Natural killer cell (primary cell): ENCODE data around the gene DUSP9. TPM values are rescaled to one million over a fixed set of nuclear protein-coding genes. Genes with fewer than 3 reads are reported as not detected.
"Not testable (repeated sequence)": the region's sequence is repeated elsewhere in the genome, so short reads cannot be mapped to it uniquely, and the experiment has no call there.

Experiments used
- ATAC-seq, 3 donors: fragments of 150-1000 bp in 2 of 3; fragments of 200-7000 bp in 1 of 3; cut with Tn5 transposase; 1 replicate in 1 of 3; 2 replicates in 2 of 3; pipeline ENCODE4 v1.10.0; 2021; ENCODE audit warnings: mild to moderate bottlenecking in 2 of 3, moderate library complexity in 2 of 3
- DNase-seq, 2 donors: peaks; one replicate each; pipeline versions ENCODE4 v3.0.0 to v3.0.0-alpha.2; 2013 to 2021; ENCODE audit warnings: mixed read lengths in 1 of 2
- H3K27ac ChIP-seq: one replicate; pipeline ENCODE4 v1.5.1; 2013; ENCODE audit warnings: mild to moderate bottlenecking, low read length
- H3K27me3 ChIP-seq: one replicate; pipeline ENCODE4 v1.6.1; 2013; ENCODE audit warnings: low read length; ENCODE audit not compliant: control insufficient read depth, insufficient read depth
- H3K36me3 ChIP-seq: one replicate; pipeline ENCODE4 v1.6.1; 2013; ENCODE audit warnings: low read length; ENCODE audit not compliant: control insufficient read depth, insufficient read depth
- H3K4me1 ChIP-seq: one replicate; pipeline ENCODE4 v1.6.1; 2013; ENCODE audit warnings: low read length; ENCODE audit not compliant: control insufficient read depth, insufficient read depth
- H3K4me3 ChIP-seq: one replicate; pipeline ENCODE4 v1.5.1; 2013; ENCODE audit warnings: low read length
- H3K9me3 ChIP-seq: one replicate; pipeline ENCODE4 v1.6.1; 2013; ENCODE audit warnings: low read length; ENCODE audit not compliant: control insufficient read depth, insufficient read depth
- H3K27ac Mint-ChIP-seq, 2 donors: one replicate each; pipeline ENCODE4 v1.8.0; 2022; ENCODE audit warnings: mild to moderate bottlenecking in 2 of 2, mixed read lengths in 2 of 2, moderate library complexity in 1 of 2
- H3K27me3 Mint-ChIP-seq, 2 donors: one replicate each; pipeline ENCODE4 v1.8.0; 2022; ENCODE audit warnings: low read depth in 2 of 2, mixed read lengths in 2 of 2
- H3K36me3 Mint-ChIP-seq: one replicate; pipeline ENCODE4 v1.8.0; 2022; ENCODE audit warnings: mixed read lengths
- H3K4me1 Mint-ChIP-seq, 2 donors: one replicate each; pipeline ENCODE4 v1.8.0; 2022; ENCODE audit warnings: mixed read lengths in 2 of 2
- H3K4me3 Mint-ChIP-seq: one replicate; pipeline ENCODE4 v1.8.0; 2022; ENCODE audit warnings: mild to moderate bottlenecking, moderate library complexity, mixed read lengths
- H3K9me3 Mint-ChIP-seq, 2 donors: one replicate each; pipeline ENCODE4 v1.8.0; 2022; ENCODE audit warnings: mixed read lengths in 2 of 2
- WGBS: methylation state at CpG from one replicate; pipeline ENCODE4 v1.1.7; 2013; ENCODE audit warnings: missing lambda C conversion rate; ENCODE audit not compliant: insufficient coverage; 5-methylcytosine and 5-hydroxymethylcytosine counted together
- intact Hi-C: fragments of 100-400 bp; cut with micrococcal nuclease; formaldehyde crosslinking; loops from one replicate; pipeline ENCODE4 v1.14.2; 2022
- total RNA-seq, 4 donors: library from RNA; stranded (reverse); fragments of 120-200 nt in 1 of 4; gene quantifications; one replicate each; pipeline versions ENCODE4 v1.2.3 to v1.2.4, GENCODE V29; 2013 to 2022
- TF ChIP-seq, protein P1 (sequence below): fragments of 200-600 bp; IDR thresholded peaks from one replicate; pipeline ENCODE4 v1.8.0; 2022; ENCODE audit warnings: antibody characterized with exemption

Gene DUSP9
- total RNA-seq, 3 donors from 2014 or later (not counting 1 experiment from before 2014, with no cell fraction given) = not detected

DNA sequence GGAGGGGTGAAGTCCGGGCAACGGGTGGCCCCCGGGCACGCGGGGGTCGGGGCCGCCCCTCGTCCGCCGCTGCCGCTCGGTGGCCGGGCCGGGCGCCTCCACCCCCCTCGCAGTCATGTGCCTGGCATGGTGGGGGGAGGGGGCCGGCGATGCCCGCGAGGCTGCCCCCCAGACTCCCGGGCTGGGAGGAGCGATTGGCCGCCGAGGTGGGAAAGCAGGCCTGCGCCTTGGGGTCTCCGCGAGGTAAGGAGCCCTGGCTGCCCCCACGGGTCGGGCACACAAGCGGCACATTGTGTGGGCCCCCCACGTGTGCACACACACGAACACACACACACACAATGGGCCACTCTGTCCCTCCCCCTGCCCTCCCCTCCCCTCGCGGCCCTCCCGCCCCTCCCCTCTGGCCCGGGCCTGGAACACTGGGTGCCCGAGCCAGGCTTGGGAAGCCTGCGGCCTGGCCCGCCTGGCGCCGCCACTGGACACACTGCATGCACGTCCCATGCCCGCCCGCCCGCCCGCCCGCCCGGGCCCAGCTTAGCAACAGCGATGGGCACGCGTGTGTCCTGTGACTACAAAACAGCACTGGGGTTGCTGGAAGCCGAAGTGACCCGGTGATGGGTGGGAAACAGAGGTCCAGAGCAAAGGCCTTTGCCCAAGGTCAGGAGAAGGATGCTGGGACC, 42.0 kb downstream of the DUSP9 start:
- intact Hi-C loops = no loop called here
- no peak overlapping the region for H3K27ac ChIP-seq
- H3K27ac Mint-ChIP-seq = no peak overlapping the region
- no peaks in the 10 kb centered on the region for H3K9me3 ChIP-seq
- peaks cover 7% of the 10 kb centered on the region for H3K4me1 ChIP-seq
- H3K36me3 ChIP-seq = no peaks in the 10 kb centered on the region
- H3K4me3 ChIP-seq = no peak overlapping the region
- H3K4me1 Mint-ChIP-seq = no peaks in the 10 kb centered on the region
- peaks cover 0 to 11% of the 10 kb centered on the region in 2 donors for H3K27me3 Mint-ChIP-seq
- no peaks in the 10 kb centered on the region for H3K27me3 ChIP-seq
- DNase-seq (no peak), ATAC-seq (no peak)
- TF ChIP-seq, protein P1, sequence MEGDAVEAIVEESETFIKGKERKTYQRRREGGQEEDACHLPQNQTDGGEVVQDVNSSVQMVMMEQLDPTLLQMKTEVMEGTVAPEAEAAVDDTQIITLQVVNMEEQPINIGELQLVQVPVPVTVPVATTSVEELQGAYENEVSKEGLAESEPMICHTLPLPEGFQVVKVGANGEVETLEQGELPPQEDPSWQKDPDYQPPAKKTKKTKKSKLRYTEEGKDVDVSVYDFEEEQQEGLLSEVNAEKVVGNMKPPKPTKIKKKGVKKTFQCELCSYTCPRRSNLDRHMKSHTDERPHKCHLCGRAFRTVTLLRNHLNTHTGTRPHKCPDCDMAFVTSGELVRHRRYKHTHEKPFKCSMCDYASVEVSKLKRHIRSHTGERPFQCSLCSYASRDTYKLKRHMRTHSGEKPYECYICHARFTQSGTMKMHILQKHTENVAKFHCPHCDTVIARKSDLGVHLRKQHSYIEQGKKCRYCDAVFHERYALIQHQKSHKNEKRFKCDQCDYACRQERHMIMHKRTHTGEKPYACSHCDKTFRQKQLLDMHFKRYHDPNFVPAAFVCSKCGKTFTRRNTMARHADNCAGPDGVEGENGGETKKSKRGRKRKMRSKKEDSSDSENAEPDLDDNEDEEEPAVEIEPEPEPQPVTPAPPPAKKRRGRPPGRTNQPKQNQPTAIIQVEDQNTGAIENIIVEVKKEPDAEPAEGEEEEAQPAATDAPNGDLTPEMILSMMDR = no peak
- H3K9me3 Mint-ChIP-seq = no peaks in the 10 kb centered on the region
- no peaks in the 10 kb centered on the region for H3K36me3 Mint-ChIP-seq
- no peak overlapping the region for H3K4me3 Mint-ChIP-seq
- WGBS = 32% methylated on average over 50 of the region's 53 CpGs

DNA sequence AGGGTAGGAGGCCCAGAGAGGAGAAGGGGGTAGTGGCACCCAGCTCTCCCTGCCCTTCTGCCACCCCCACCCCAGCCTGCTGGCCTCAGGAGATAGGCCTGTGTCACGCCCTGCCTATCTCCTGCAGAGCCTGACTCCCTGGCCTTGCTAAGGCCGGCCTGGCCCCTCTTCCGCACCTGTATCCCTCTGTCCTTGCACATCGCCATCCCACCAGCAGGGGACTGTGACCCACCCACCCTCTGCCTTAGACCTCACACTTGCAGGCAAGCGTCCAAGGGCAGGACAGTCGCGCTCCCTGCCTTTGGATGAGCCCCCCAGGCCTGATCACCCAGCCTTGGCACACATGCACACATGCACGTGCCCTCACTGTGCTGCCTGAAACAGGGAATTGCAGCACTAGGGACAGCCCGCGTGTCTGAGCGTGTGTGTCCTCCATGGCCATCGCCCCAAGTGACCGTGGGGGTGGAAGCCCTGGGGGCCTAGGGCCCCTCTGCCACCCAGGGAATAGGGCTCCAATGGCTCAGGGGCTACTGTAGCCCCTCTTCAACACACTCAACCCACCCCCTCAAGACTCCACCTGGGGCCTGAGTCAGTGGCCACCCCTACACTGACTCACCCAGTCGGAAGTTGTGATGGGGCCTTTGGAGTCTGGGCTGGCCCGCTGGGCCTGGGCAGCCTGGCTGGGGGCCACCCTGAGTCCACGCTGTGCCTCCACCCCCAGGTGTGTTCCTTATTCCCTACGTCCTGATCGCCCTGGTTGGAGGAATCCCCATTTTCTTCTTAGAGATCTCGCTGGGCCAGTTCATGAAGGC, 42.9 kb downstream of the DUSP9 start:
- peak overlapping the region; percentile 17 for H3K4me3 Mint-ChIP-seq
- no peaks in the 10 kb centered on the region for H3K9me3 Mint-ChIP-seq
- 95% methylated on average over 18 of the region's 19 CpGs for WGBS
- intact Hi-C loops = no loop called here
- no peak overlapping the region for H3K4me3 ChIP-seq
- H3K36me3 ChIP-seq = no peaks in the 10 kb centered on the region
- TF ChIP-seq, protein P1 = no peak
- H3K27ac Mint-ChIP-seq = no peak overlapping the region
- H3K4me1 Mint-ChIP-seq = no peaks in the 10 kb centered on the region
- ATAC-seq (no peak), DNase-seq (no peak)
- H3K36me3 Mint-ChIP-seq = no peaks in the 10 kb centered on the region
- no peak overlapping the region for H3K27ac ChIP-seq
- no peaks in the 10 kb centered on the region for H3K9me3 ChIP-seq
- H3K27me3 Mint-ChIP-seq = peaks cover 0 to 11% of the 10 kb centered on the region in 2 donors
- no peaks in the 10 kb centered on the region for H3K27me3 ChIP-seq
- H3K4me1 ChIP-seq = peaks cover 7% of the 10 kb centered on the region

DNA sequence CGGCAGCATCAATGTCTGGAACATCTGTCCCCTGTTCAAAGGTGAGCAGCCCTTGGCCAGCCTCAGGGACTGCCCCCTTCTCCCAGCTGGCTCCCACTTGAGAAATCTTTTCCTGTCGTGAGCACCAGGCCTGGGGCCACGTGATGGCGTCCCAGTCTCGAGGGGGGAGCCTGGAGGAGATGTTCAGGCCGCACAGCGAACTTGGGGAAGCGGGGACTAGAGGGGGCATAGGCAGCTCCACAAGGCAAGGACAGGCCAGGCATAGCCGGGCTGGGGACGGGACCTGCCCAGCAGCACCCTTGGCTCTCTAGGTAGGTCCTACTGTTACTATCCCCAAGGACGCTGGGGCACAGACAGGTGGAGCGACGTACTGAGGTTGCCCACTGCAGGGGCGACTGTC, 43.5 kb downstream of the DUSP9 start:
- intact Hi-C loops = no loop called here

DNA sequence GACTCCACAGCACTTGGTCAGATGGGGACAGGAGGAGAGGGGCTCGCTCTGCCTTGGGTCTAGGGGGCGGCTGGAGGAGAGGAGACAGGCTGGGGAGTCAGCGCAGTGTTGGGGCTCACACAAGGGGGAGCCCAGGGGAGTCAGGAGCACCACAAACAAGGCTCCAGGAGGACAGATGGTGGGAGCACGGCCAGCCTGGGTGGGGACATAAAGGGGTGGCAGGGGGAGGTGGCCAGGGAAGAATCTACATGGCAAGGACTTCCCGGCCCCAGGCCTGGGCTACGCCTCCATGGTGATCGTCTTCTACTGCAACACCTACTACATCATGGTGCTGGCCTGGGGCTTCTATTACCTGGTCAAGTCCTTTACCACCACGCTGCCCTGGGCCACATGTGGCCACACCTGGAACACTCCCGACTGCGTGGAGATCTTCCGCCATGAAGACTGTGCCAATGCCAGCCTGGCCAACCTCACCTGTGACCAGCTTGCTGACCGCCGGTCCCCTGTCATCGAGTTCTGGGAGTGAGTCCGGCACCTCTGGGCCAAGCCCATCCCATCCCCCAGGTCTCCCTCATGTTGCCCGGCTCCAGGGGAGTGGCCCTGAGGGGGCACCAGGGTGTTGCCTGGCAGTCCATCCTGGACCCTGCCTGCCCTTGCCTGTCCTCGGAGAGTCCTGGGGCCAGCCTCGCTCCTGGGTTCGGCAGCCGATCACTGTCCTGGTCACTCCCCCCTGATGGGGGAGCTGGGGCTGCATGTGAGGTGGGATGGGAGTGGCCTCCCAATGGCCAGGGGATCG, 44.2 kb downstream of the DUSP9 start:
- WGBS = 90% methylated on average over 16 of the region's 21 CpGs
- H3K4me1 Mint-ChIP-seq, H3K27me3 ChIP-seq, ATAC-seq, H3K9me3 Mint-ChIP-seq, H3K27me3 Mint-ChIP-seq, H3K4me1 ChIP-seq, H3K9me3 ChIP-seq, DNase-seq, H3K27ac ChIP-seq, H3K27ac Mint-ChIP-seq, H3K36me3 Mint-ChIP-seq, H3K36me3 ChIP-seq, H3K4me3 ChIP-seq, intact Hi-C loops, H3K4me3 Mint-ChIP-seq: not testable (repeated sequence)

More for the DNA sequence above, 43.5 kb downstream of the DUSP9 start:
- TF ChIP-seq, protein P1 = no peak
- Histone ChIP-seq H3K9me3 (no peaks in the 10 kb centered on the region), H3K4me1 (peaks cover 7% of the 10 kb centered on the region), H3K4me3 (no peak overlapping the region), H3K36me3 (no peaks in the 10 kb centered on the region), H3K27ac (no peak overlapping the region), H3K27me3 (no peaks in the 10 kb centered on the region)
- no peak for DNase-seq
- WGBS = 79% methylated on average over 10 of the region's 14 CpGs
- no peak for ATAC-seq
- Mint-ChIP-seq H3K27ac (no peak overlapping the region), H3K4me3 (no peak overlapping the region), H3K9me3 (no peaks in the 10 kb centered on the region), H3K36me3 (no peaks in the 10 kb centered on the region), H3K27me3 (peaks cover 0 to 11% of the 10 kb centered on the region in 2 donors), H3K4me1 (no peaks in the 10 kb centered on the region)
